GM06990 (cell line): Measurements from ENCODE around the gene SULT1A2.
"Not testable (repeated sequence)": the region's sequence is repeated elsewhere in the genome, so short reads cannot be mapped to it uniquely, and the experiment has no call there.

Source experiments
- DNase-seq: peaks from one replicate; pipeline ENCODE4 v3.0.0-alpha.2; 2011; ENCODE audit not compliant: insufficient read length; ENCODE audit errors: extremely low read depth
- H3K27me3 ChIP-seq: replicated peaks from 2 replicates; pipeline ENCODE4 v1.6.0; 2011; ENCODE audit warnings: low read length; ENCODE audit not compliant: control insufficient read depth, insufficient read depth
- H3K36me3 ChIP-seq: 2 replicates; pipeline ENCODE4 v1.5.1; 2011; ENCODE audit warnings: low read length; ENCODE audit not compliant: control insufficient read depth, insufficient read depth
- H3K4me3 ChIP-seq: replicated peaks from 2 replicates; pipeline ENCODE4 v1.5.1; 2011; ENCODE audit warnings: low read depth, mild to moderate bottlenecking, control low read depth, low read length
- TF ChIP-seq, protein P1 (sequence below): IDR thresholded peaks from 2 replicates; pipeline ENCODE4 v1.5.1; 2011; ENCODE audit warnings: low read length, control low read depth, mild to moderate bottlenecking, inconsistent platforms; ENCODE audit not compliant: insufficient read depth, poor library complexity, severe bottlenecking

Gene SULT1A2

DNA sequence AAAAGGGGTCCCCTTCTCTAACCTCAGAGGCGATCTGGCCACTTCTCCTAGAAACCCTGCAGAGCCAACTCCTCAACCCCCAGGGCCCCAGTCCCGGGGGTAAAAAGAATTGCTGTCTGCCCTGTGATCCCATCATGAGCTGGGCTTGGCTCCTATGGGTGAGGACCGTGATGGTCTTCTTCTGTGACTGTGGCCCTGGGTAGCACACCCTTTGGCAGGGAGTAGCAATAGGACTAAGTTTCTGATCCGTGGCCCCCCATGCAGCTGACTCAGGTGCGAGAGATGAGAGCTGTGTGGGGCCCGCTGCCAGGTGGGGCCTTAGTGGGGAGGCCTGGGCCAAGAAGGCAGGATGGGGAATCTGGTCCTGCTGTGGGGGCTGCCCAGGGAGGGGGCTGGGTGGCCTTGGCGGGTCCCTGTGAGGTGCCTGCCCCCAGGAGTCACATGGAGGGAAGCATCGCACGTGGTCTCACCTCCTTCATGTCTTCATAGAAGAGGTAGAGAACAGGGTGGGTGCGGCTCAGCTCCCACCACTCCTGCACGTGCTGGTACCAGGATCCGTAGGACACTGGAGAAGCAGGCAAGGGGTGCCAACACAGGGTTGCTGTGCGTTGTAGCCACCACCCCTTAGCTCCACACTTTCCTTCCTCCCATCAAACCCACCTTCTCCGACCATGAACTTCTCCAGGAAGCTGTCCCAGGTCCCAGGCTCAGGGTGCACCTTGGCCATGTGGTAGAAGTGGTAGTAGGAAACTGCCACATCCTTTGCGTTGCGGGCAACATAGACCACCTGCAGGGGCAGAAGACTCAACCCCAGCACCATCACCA is 9.7 kb upstream of the SULT1A2 start:
- TF ChIP-seq, protein P1, sequence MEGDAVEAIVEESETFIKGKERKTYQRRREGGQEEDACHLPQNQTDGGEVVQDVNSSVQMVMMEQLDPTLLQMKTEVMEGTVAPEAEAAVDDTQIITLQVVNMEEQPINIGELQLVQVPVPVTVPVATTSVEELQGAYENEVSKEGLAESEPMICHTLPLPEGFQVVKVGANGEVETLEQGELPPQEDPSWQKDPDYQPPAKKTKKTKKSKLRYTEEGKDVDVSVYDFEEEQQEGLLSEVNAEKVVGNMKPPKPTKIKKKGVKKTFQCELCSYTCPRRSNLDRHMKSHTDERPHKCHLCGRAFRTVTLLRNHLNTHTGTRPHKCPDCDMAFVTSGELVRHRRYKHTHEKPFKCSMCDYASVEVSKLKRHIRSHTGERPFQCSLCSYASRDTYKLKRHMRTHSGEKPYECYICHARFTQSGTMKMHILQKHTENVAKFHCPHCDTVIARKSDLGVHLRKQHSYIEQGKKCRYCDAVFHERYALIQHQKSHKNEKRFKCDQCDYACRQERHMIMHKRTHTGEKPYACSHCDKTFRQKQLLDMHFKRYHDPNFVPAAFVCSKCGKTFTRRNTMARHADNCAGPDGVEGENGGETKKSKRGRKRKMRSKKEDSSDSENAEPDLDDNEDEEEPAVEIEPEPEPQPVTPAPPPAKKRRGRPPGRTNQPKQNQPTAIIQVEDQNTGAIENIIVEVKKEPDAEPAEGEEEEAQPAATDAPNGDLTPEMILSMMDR: no peak
- Histone ChIP-seq H3K27me3 (no peaks in the 10 kb centered on the region), H3K36me3 (no peaks in the 10 kb centered on the region), H3K4me3 (no peak overlapping the region)
- no peak for DNase-seq

DNA sequence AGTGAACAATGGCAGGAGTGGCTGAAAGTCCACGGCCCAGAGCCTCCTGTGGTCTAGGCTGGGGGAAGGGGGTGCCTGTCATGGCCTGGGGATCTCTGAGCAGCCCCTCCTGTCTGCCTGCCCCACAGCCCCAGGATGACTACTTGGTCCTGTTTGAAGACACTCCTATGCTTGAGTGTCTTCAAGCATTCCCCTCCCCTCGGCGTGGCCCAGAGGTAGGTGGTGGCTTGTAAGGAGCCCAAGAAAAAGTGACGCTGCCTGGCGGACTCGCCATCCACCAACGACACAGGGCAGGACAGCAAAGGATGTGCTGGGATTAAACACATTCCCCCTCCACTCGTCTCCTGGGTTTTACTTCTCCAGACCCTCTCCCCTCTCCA is 7.3 kb upstream of the SULT1A2 start:
- Histone ChIP-seq H3K27me3 (no peaks in the 10 kb centered on the region), H3K36me3 (no peaks in the 10 kb centered on the region), H3K4me3 (no peak overlapping the region)
- TF ChIP-seq, protein P1: no peak
- no peak for DNase-seq

DNA sequence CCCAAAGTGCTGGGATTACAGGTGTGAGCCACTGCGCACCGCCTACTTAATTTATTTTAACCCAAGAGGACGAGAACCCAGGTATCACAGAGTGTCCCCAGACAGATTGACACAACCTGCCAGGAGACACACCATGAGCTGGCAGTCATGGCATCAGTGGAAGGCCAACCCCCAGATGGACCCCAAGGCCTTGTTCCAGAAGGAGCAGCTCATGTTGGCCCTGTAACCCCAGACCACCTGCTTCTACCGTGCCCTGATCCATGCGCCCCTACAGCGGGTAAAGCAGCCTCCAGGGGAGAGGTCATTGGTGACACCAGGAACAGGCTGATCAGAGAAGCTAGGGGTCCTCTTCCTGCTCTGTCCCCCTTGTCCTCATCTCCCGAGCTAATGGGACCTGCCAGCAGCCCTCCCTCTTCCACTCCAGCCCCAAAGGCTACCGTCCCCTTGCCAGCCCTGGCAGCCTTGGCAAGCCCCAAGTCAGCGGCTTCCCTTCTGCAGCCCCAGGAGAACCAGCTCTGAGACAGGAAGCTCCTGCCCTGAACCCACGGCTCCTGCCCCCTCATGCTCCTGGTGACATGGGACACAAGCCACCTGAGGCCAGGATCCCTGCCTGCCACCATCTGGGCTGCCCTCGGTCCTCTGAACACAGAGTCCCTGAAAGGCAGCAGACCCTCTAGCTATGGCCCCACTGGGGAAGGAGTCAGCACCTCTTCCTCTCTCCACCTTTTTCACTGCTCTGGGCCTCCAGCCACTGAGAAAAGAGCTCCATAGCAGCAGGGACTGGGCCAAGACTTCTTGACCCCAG is 6.7 kb upstream of the SULT1A2 start:
- H3K4me3 ChIP-seq: no peak overlapping the region
- no peaks in the 10 kb centered on the region for H3K36me3 ChIP-seq
- no peak for DNase-seq
- no peaks in the 10 kb centered on the region for H3K27me3 ChIP-seq
- TF ChIP-seq, protein P1: no peak

DNA sequence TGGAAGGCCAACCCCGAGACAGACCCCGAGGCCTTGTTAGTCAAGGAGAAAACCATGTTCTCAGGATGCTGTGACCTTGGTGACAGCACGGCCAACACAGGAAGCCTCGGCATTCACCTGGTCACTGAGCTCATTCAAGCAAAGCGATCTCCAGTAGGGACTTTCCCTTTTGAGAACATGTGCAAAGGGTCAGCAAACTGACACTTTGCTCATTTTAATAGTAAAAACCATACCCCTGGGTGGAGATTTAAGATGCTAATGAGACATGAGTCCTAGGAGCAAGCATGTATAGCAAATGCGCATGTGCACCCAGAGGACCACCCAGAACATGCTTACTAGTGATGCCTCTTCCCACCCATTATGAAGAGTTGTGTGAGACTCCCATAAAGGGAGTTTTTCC is 5.7 kb upstream of the SULT1A2 start:
- TF ChIP-seq, protein P1: no peak
- peak; percentile 46 for DNase-seq

DNA sequence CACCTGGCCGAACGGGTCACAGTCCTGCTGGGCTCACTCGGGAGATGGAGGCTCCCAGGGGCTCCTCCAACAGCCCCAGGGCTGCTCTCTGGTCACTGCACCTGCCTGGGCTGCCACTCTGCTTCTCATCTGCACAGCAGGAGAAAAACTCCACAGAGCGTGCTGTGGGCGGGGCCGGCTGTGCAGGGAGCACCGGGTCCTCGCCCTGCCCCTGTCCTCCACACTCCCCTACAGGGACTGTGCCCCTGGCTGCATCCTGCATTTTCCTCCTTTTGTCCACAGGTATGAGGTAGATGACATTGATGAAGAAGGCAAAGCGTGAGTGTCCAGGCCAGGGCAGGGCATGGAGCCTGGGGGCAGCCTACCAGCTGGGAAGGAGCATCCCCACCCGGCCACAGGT is 5.2 kb upstream of the SULT1A2 start:
- H3K27me3 ChIP-seq, H3K4me3 ChIP-seq, H3K36me3 ChIP-seq, DNase-seq: not testable (repeated sequence)

More for the DNA sequence above, 5.7 kb upstream of the SULT1A2 start:
- no peaks in the 10 kb centered on the region for H3K36me3 ChIP-seq
- H3K27me3 ChIP-seq: no peaks in the 10 kb centered on the region
- H3K4me3 ChIP-seq: no peak overlapping the region

DNA sequence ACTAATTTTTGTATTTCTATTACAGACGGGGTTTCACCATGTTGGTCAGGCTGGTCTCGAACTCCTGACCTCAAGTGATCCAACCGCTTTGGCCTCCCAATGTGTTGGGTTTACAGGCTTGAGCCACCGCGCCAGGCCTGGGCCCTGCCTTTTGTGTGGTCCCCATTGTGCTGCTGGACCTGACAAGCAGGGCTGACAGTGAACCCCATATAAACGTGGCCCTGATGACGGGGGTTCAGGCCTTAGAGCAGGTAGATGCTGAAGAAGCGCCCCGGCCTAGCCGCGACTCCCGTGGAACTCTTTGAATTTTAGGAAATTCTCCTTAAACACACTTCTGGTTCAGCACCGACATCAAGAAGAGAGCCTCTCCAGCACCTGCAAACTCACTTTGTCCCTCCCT is 4.7 kb upstream of the SULT1A2 start:
- not testable (repeated sequence) for H3K27me3 ChIP-seq, H3K4me3 ChIP-seq, DNase-seq, H3K36me3 ChIP-seq

DNA sequence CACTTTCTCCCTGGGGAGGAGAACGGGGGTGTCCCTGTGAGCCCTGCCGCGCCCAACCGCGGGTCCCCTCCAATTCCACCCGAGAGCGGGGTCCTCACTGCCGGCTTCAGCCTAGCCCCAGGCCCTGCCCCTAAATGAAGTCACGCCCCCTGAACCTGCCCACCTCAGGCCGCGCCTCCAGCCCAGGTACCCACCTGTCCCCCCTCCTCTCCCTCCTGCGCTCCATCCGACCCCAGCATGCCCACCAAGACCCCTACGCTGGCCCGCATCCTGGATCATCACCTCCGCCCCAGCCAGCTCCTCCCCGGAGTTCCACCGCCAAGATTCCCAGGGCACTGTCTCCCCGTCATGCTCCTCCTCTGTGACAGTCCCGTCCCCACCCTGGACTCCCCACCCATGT is 4.1 kb upstream of the SULT1A2 start:
- DNase-seq, H3K4me3 ChIP-seq, H3K36me3 ChIP-seq, H3K27me3 ChIP-seq: not testable (repeated sequence)

DNA sequence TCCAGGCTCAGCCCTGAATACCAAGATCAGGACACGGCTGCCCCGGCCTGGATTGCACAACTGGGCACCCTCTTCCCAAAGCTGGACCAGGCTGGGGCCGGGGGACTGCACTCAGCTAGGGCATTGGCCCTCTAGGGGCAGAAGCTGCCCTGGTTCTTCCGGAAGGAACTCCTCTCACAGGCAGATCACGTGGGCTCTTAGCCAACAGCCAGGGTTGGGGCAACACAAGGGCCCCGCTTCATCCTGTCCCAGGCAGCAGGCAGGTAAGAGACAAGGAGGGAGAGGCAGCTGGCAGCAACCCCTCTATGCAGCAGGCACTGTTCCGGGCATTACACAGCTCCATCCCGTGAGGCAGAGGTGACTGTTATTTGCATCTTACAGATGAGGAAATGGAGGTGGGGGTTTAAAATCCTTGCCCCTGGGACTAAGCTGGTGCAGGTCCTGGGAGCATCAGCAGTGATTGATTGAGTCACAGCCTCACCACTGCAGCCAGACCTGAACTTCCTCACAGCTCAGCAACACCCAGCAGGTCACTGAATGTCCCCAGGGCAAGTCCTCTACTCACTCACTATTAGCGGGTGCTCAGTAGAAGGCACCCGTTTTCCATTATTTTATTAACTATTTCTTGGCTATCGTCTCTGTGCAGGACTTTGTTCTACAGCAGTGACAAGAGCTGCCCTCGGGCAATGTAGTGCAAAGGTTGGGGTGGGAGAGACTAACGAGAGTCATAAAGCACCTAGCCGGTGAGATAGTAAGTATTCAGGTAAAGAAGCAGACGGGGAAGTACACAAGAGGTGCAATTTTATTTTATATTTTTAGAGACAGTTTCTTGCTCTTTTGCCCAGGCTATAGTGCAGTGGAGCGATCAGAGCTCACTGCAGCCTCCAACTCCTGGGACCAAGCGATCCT is 2.8 kb upstream of the SULT1A2 start:
- not testable (repeated sequence) for H3K27me3 ChIP-seq, H3K36me3 ChIP-seq

More for the DNA sequence above, 2.8 kb upstream of the SULT1A2 start:
- not testable (repeated sequence) for H3K4me3 ChIP-seq, DNase-seq
